GM21528 (cell line): ENCODE data around the gene PHF21A.

Experiments used
- ATAC-seq: cut with Tn5 transposase; IDR thresholded peaks from one replicate; pipeline ENCODE4 v1.9.1; 2021; ENCODE audit warnings: mild to moderate bottlenecking, moderate library complexity; ENCODE audit not compliant: unreplicated experiment, low FRiP score

PHF21A gene

DNA sequence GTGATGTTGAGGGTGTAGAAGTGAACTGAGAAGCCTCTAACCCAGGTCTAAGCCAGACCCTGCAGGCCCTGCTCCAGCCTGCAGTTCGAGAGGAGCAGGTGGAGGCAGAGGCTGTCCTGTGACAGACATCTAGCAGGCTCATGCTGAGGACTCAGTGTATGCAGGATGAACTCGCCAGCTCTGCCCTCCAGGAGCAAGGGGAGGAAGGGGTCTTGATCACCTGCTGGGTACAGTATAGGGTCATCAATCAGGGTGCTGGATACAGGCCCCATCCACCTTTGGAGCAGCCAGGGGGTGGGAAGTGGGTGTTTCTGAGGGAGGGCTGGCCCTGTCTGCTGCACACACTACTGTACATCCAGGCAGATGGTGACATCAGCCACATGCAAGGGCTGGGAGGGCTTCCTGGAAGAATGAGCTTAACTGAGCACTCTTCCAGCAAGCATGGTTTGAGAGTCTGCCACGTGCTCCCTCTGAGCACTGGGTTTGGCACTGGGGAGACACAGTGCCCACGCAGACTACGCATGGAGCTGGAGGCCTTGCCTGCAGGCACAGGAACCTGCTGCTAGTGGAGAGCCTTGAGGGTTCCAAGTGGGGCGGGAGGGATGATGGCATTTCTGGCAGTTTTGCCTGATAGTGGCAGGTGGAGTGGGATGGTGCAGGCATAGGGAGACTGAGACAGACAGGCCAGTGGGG lies 226.6 kb downstream of the PHF21A start:
- no peak for ATAC-seq

DNA sequence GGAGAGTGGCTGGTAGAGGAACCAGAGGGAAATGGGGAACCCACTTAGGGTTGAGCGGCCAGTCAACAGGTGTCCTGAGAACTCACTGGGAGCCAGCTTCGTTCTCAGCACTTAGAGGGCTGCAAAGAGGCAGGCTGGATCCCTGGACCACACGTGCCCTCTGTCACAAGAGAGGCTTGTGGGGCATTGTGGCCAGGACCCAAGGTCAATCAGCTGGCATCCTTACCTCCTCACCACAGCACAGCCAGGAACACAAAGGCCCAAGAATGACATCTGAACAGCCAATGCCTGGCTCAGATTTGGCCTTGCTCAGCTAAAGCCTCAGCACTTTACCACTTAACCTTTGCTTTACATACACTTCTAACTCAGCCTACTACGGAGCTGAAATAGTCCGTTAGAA lies 228.4 kb downstream of the PHF21A start:
- no peak for ATAC-seq

DNA sequence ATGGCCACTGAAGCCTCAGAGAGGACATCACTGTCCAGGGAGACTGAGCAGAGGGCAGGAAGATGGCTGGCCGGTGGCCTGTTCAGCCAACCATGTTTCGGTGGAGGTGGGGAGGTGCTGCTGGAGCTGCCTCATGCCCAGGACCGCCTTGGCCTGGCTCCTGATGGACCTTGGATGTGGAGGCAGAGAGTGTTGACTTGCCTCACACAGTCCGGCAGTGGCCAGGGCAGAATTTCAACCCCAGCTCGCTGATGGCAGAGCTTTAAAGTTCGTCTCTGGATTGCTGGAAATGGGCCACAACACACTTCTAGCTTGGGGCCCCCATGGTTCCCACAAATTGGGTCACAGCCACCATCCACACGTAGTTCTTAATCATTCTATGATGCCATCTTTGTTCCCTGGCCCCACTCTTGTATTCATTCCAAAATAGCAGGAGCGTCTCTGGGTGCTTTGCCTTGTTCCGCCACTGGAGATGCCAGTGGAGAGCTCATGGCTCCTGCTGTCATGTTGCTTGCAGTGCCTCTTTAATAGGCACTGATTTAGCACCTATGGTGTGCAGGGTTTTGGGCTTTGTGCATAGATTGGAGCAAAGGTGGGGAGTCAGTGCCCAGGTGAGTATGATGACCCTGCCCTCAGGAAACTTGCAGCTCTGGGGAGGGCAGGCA lies 230.2 kb downstream of the PHF21A start:
- ATAC-seq = no peak

- no peak for ATAC-seq
Measured at GRCh38 chr11:45889966-45890365, 231.3 kb downstream of the PHF21A start.

- no peak for ATAC-seq
Measured at GRCh38 chr11:45889555-45889954, 231.7 kb downstream of the PHF21A start.

DNA sequence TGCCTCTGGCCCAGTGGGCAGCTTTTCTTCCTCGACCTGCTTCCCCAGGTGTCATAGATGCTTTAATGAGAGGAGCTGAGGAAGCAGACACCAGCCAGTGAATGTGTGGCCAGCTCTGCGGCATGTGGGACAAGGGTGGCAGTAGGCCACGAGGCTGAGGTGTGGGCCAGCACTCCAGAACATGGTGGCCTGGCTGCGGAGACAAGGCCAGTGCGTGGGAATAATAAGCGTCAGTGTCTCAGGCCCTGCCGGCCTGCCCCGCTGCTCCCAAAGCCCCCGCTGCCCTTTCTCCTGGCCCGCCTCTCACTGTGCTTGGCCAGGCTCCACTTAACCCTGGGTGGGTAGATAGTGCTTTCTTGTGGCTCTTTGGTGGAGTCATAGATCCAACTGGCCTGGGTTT lies 233.7 kb downstream of the PHF21A start:
- ATAC-seq = no peak

DNA sequence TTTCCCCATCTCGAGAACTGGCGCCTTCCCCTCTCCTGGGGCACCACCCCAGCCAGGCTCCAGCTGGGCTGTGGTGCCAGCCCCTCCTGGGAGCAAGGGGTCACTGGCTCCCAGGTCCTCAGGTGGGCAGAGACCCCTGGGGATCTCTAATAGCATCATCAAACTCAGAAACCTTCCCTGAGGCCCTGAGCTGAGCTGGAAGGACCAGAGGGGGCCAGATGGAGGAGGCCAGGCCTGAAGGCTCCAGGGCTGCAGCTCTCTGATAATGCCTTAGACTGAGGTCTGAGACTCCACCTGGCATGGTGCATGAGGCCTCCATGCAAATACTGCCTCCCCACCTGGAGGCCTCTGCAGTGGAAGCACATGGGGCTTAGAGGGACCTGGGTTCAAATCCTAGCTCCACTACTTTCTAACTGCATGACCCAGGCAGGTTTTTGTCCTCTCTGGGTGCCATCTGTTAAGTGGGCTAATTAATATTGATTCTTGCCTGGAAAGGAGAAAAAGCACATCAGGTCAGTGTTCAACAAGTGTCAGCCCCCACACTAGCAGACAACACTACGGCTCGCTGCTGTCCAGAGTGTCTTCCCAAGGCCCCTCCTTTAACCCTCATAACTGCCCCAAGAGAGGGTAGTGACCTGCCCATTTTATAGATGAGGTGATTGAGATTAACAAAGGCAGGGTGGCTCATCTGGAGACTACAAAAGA lies 234.3 kb downstream of the PHF21A start:
- no peak for ATAC-seq

GRCh38 chr11:45885921-45886721 lies 235.1 kb downstream of the PHF21A start:
- ATAC-seq = no peak

DNA sequence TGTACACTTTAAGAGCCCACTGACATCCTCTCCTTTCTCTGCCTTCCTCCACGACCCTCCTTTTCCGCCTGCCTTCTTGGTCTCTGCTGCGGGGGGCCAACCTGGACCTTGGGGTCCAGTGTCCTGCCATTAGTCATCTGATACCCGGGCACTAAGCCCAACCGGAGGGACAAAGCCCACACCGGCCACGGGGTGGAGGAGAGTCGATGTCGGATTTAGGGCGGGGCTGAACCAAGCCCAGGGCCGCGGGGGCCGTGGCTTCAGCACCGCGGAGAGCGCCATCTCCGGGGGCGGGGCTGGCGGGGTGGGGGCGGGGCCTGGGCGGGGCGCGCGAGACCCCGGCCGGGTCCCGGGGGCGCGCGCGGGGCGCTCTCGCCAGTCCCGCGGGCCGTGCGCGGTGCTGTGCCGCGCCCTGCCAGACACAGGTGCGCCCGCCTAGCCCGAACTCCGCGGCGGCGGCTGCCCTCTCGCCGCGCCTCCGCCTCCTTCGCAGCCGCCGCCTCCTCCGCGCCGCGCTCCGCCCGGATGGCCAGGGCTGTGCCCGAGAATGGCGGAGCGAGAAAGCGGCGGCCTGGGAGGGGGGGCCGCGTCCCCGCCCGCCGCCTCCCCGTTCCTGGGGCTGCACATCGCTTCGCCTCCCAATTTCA lies 235.9 kb downstream of the PHF21A start, which contains the start of gene MAPK8IP1:
Gene MAPK8IP1, plus strand, starts transcription at position 378 of the 647 bp plus-strand sequence. Its CDS starts 170 bp downstream, at position 548.
- ATAC-seq = peak; percentile 62

- ATAC-seq = no peak
Measured at GRCh38 chr11:45884596-45885185, 236.6 kb downstream of the PHF21A start.
